ENCODE data around the gene UGT2A2. TPM values are rescaled to one million over a fixed set of nuclear protein-coding genes. Genes with fewer than 3 reads are reported as not detected.

UGT2A2 gene
- total and polyA plus RNA-seq, 12 donors = not detected

GRCh38 chr4:69649629-69650028, 10.2 kb upstream of the UGT2A2 start:
- no peak for TF ChIP-seq CTCF (IDR thresholded peaks at IDR 0.05)
- no peak for ATAC-seq
- Histone ChIP-seq H3K27ac (no peak overlapping the region), H3K4me3 (no peak overlapping the region), H3K9me3 (no peaks in the 10 kb centered on the region), H3K4me1 (no peaks in the 10 kb centered on the region), H3K27me3 (no peaks in the 10 kb centered on the region), H3K36me3 (no peaks in the 10 kb centered on the region)
- intact Hi-C loops (cut with DNase I) = no loop called here
- DNase-seq = no peak
- WGBS, 2 donors = 54 to 59% methylated on average over 2 of the region's 2 CpGs

GRCh38 chr4:69649207-69649606, 9.8 kb upstream of the UGT2A2 start:
- ATAC-seq (no peak), DNase-seq (no peak)
- 18 to 31% methylated on average over 1 of the region's 1 CpG for WGBS, 2 donors
- intact Hi-C loops (cut with DNase I) = no loop called here
- H3K27me3 ChIP-seq = no peaks in the 10 kb centered on the region
- no peak overlapping the region for H3K27ac ChIP-seq
- no peaks in the 10 kb centered on the region for H3K4me1 ChIP-seq
- no peaks in the 10 kb centered on the region for H3K36me3 ChIP-seq
- H3K4me3 ChIP-seq = no peak overlapping the region
- no peaks in the 10 kb centered on the region for H3K9me3 ChIP-seq
- no peak for TF ChIP-seq CTCF (IDR thresholded peaks at IDR 0.05)

- ATAC-seq = no peak
- intact Hi-C loops (cut with DNase I) = no loop called here
Observed at GRCh38 chr4:69642961-69643360, 3.5 kb upstream of the UGT2A2 start.

GRCh38 chr4:69640289-69640688, 847 bp upstream of the UGT2A2 start:
- no peak for TF ChIP-seq CTCF (IDR thresholded peaks at IDR 0.05)
- no peak overlapping the region for H3K4me3 ChIP-seq
- H3K36me3 ChIP-seq = no peaks in the 10 kb centered on the region
- intact Hi-C loops (cut with DNase I) = no loop called here
- H3K27ac ChIP-seq = no peak overlapping the region
- ATAC-seq (no peak), DNase-seq (no peak)
- H3K4me1 ChIP-seq = no peaks in the 10 kb centered on the region
- no peaks in the 10 kb centered on the region for H3K9me3 ChIP-seq
- H3K27me3 ChIP-seq = no peaks in the 10 kb centered on the region
- WGBS, 2 donors = 65 to 93% methylated on average over 2 of the region's 2 CpGs

More at GRCh38 chr4:69642961-69643360, 3.5 kb upstream of the UGT2A2 start:
- TF ChIP-seq CTCF (IDR thresholded peaks at IDR 0.05) = no peak
- 76 to 85% methylated on average over 2 of the region's 2 CpGs for WGBS, 2 donors
- no peaks in the 10 kb centered on the region for H3K4me1 ChIP-seq
- no peaks in the 10 kb centered on the region for H3K36me3 ChIP-seq
- no peaks in the 10 kb centered on the region for H3K27me3 ChIP-seq
- DNase-seq = no peak
- H3K4me3 ChIP-seq = no peak overlapping the region
- H3K27ac ChIP-seq = no peak overlapping the region
- H3K9me3 ChIP-seq = no peaks in the 10 kb centered on the region
